HL-60/S4 treated with retinoic acid at 250 ng/mL for 4 days and 3 days (cell line): Measurements from ENCODE around the gene CCDC85C.

Experiments
- in situ Hi-C: fragments of 300-500 bp; cut with MboI; formaldehyde crosslinking; loops from 2 replicates; pipeline ENCODE4 v1.7.0; 2022; ENCODE audit warnings: low sequenced_read_pairs

Gene CCDC85C

DNA sequence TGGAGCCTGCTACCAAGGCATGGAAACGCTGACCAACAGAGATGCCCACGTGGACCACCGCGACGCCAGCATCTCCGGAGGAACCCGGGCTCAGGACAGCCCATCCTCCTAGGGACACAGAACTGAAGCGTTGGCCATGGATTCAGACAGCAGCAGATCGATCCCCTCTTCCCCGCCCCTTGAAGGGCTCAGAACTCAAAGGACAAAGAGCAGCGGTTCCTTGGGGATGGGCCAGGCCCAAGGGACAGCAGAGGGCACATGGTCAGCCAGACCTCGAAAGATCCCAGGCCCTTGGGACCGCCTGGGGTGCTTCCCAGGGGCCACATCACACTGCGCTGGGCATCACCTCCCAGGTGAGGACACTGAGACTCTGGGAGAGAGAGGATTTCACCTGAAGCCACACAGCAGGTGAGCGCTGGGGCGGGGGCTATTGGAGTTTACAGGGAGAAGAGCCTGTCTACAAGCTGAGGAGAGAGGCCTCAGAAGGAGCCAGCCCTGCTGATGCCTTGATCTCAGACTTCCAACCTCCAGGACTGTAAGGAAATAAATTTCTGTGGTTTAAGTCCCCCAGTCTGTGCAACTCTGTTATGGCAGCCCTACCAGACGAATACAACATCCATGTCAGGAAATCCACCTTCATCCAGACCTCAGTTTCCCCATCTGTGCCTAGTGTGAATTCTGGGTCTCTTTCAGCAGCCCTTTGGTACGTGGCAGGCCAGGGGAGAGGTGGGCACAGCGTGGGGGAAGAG is 73.4 kb downstream of the CCDC85C start:
- in situ Hi-C loops, result loop anchor here (25.0 kb wide), 1 partner anchor 357 kb away; no protein-coding TSS in a partner anchor

DNA sequence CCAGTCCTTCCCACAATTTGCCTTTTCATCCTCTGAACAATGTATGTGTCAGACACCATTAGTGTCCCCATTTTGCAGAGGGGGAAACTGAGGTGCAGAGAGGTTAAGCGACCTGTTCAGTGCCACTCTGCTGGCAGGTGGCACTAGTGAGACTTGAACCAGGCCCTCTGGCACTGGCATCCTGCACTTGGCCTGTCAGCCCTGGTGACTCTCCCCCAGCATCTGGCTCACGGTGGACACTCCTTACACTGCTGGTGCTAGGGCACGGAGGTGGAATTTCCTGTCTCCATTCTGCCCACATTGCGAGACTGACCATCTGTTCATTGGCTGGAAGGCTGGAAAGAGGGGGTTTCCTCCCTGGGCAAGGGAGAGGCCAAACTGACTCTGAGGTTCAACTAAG is 74.1 kb downstream of the CCDC85C start:
- in situ Hi-C loops, result loop anchor here (25.0 kb wide), 1 partner anchor 357 kb away; no protein-coding TSS in a partner anchor

DNA sequence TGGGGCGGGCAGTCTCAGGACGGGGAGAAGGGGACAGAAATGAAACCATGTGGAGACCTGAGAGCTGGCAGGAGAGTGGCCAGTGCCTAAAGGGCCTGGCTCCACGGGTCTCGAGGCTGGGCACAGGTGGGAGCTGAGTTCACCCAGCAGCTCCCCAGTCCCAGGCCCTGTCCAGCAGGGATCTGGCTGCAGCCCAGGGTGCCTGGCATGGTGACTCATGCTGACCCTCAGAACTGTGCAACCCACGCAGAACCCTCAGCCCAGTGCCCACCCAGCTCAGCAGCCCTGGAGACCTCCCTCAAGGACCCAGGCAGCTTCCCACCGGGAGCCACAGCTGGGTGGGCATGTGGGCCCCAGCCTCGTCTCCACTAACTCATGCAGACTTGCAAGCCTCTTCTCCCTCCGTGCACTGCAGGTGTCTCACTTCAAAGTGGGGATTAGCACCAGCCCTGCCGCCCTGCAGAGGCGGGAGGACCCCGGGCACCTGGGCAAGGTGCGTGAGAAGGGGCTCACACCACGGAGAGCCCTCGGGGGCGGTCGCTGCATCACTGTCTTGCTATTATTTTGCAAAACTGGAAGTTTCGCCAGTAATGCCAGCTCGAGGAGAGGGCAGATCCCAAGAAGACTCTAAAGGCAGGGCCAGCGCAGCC is 76.5 kb downstream of the CCDC85C start:
- in situ Hi-C loops, result loop anchor here (25.0 kb wide), 1 partner anchor 360 kb away; no protein-coding TSS in a partner anchor

DNA sequence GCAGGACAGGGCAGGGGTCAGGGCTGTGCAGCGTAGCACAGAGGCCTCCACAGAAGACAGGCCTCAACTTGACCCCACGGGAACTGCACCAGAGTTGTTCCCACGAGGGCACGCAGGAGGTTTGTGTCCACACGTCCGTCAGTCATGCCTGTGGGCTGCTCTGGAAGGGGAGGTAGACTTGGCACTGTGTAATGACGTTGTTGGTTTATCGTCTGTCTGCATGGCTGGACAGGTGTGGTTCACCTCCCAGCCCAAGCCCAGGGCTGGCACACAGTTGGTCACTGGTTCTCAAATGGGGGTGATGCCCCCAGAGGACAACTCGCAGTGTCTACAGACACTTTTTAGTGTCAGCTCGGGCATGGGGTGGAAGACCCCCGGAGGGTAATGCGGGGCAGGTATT is 77.0 kb downstream of the CCDC85C start:
- in situ Hi-C loops, result loop anchor here (25.0 kb wide), 1 partner anchor 360 kb away; no protein-coding TSS in a partner anchor

DNA sequence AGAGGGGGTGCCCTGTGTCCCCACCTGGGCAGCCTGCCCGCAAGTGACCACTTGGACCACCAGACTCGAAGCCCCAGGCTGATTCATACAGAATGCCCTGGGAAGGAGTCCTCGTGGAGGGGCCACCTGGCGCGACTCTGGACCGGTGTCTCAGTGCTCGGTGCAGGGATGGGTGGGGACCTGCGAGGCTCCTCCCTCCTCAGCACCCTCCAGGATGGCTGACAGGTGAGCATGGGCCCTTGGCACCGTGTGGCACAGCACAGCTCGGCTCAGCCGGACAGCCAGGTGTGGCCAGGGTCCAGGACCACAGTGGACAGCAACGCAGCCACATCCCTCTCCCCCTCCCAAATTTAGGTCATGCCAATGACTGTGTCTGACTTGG is 78.3 kb downstream of the CCDC85C start:
- in situ Hi-C loops, result loop anchor here (25.0 kb wide), 1 partner anchor 362 kb away; no protein-coding TSS in a partner anchor

DNA sequence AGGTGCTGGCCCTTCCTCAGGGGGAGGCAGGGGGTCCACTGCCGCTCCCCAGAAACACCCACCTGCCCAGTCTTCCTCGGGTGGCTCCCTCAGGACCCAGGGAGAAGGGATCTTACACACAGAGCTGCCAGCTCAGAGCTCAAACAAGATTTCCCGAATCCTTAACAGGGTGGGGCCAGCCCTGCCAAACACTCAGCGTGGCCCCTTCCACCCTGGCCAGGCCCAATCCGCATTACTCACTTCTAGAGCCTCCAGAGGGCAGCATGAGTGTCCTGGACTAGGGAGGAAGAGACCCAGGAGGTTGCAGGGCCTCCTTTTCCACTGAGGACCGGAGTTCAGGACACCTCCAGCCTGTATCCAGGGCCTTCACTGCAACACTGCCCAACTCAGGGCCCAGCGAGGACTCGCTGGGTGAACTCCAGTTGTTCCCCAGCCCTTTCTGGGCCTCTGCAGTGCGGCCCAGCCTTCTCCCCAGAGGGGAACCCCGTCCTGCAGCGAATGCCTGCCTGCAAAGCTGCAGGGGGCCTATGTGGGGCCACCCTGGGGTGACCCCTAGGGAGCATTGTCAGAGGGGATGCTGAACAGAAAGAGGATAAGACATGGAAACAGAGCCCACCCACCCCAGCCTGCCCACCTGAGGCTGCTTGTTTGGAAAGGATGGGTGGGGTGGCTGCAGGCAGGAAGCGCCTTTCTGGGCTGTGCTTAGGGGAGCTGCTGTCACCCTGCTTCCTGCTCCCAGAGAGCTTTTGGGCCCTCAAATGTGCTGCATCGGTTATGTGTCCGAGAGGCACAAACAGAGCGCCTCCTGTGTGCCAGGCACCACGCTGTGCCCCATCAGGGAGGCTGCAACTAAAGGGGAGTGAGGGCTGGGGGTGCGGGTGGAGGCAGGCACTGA is 79.0 kb downstream of the CCDC85C start:
- in situ Hi-C loops, result loop anchor here (25.0 kb wide), 1 partner anchor 362 kb away; no protein-coding TSS in a partner anchor

DNA sequence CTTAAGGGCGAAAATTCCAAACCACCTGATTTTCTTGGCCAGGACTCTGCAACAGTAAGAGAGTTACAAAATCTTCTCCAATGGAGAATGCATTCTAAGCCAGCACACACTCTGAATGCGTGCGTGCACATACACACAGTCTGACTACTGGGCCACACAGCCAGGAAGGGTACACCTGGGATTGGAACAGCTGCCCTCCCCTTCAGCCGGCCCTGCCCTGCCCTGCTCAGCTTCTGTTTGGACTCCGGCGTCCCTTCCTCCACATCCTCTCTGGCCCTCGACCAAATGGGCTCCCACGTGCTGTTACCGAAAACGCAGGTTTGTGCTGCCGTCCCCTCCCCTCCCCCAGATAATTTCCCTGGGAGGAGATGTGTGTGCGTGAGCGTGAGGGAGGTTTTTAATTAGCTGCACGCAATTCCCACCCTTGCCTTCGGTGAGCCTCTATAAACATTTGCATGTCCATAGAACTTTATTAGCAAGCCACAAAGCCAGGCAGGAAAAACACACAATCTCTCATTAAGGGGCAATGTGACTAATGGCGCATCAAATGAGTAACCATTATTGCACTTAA is 79.8 kb downstream of the CCDC85C start:
- in situ Hi-C loops, result no loop called here

DNA sequence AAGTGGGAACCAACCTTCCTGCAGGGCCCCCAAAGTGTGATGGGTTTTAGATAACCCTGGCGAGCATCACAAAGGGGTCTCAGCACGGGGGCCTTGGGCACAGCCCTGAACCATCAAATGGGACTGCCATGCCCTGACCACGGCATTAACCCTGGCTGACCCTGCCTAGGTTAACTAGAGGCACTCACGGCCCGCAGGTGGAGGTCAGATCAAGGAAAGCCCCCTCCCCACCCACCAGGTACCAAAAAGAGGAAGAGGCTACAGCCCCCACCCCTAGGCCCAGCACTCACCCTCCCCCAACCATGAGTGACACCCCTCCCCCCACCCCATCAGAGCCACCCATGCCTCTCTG is 80.3 kb downstream of the CCDC85C start:
- in situ Hi-C loops, result no loop called here

DNA sequence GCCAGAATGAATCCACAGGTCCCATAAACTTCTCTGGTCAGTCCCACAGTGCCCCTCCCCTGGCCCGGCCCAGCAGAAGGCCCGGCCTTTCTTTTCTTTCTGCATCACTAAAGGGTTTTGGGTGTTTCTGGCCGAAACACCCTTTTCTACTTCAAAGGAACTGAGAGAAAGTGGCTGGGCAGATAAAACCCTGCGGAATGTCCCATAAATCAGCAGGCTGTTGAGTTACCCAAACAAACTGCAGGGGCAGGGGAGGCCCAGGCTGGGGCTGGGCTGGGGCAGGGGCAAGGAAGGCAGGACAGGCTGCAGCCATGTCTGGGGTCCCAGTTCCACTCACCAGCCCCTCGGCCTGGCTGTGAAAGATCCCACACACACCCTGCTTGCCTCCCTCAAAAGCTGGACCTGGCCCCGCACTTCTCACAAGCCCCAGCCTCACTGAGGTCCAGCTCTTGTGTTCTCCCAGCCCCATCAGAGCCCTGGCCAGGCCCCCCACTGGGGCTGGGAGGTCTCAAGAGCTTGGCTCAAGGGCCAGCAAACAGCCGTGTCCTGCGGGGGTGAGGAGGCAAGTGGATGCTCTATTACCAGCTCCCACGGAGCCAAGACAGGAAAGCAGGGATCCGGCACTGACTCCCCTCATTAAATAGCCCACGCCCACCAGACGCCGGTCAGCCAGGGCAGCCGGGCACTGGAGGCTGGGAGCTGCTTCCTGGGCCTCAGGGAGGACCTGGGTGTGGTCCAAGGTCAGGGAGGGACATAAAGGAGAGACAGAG is 80.9 kb downstream of the CCDC85C start:
- in situ Hi-C loops, result no loop called here

DNA sequence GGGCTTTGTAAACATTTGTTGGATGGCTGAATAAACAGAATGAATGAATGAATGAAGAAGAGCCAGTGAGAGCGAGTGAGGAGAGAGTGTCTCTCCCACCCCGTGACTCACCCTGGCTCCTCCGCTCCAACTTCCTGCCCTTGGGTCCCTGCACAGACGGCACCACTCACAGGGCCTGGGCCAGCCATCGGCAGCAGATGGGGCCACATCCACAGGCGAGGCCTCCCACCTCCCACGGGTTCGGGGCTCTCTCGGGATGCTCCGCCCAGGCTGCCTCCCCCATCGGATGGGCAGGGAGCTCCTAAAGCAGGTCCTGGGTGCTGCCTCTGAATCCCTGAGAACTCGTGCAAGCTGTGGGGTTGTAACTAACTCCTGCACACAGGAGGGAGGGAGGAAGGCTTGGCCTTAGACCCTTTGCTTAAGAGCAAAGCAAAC is 81.5 kb downstream of the CCDC85C start:
- in situ Hi-C loops, result no loop called here

DNA sequence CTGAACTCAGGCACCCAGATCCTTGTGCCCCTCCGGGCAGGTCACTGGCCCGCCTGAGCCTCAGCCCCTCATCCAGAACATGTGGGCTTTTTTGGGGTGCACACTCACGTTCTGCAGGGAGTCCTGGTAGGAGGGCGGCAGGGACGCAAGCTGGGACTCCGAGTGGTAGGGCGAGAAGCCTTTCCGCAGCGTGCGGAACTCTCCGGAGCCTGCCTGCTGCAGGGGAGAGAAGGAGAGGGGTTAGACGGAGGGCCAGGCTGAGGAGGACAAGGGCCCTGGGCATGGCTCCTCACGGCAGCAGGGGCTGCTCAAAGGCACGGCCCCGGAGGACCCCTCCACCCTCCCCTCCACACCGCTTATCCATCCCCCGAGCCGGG is 82.0 kb downstream of the CCDC85C start:
- in situ Hi-C loops, result no loop called here

DNA sequence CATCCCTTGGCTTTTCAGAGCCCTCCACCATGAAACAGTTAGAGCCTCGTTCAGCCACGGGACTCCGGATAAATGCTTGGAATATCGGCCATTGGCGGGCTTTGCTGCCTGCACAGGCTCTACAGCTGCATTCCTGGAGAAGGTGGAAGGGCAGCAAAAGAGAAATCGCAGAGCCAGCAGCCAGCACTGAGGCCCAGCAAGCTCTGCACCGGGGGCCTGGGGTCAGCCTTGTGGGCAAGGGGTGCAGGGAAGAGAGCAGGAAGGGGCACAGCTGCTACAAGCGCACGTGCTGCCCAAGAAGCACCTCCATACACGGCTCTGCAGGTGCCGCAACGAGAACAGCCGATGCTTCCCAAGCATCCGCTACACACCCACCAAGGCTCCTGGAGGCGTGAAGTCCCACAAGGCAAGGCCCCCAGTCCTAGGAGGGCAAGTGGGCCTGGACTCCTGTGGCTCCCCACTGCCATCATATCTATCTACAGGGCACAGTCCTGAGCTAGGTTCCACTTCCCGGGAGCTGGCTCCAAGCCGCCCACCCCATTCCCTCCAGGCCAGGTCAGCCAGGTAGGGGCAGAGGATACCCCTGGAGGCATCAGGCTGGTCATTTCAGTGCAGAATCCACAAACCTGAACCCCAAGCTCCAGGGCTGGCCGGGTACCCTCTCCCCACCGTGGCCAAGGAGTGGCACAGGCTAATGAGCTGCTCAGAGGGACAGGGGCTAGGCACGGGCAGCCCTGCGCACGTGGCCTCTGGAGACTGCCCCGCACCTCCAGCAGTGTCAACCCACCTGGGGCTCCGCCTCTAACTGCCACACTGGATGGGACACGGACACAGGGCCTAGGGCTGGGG is 82.6 kb downstream of the CCDC85C start:
- in situ Hi-C loops, result no loop called here

DNA sequence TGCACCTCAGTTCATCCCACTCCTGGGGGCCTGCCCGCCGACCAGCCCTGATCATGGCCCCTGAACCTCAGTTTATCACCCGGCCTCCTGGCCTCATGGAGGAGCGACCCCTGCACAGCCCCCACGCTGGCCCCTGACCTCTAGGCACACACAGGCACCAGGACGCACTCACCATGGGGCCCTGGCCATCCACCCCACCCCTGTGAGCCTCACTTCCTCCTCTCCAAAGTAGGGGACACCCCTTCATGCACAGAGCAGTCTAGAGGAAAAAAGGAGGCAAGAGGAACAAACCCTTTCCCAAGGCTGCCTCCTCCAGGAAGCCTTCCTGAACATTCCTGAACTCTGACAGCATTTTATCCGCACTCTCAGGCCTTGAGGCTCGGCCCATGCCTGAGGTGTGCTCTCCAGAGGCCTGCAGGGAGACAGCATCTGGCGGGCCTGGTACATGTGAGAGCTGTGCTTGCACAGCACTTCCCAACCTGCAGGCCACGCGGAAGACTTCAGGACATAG is 83.4 kb downstream of the CCDC85C start:
- in situ Hi-C loops, result no loop called here

DNA sequence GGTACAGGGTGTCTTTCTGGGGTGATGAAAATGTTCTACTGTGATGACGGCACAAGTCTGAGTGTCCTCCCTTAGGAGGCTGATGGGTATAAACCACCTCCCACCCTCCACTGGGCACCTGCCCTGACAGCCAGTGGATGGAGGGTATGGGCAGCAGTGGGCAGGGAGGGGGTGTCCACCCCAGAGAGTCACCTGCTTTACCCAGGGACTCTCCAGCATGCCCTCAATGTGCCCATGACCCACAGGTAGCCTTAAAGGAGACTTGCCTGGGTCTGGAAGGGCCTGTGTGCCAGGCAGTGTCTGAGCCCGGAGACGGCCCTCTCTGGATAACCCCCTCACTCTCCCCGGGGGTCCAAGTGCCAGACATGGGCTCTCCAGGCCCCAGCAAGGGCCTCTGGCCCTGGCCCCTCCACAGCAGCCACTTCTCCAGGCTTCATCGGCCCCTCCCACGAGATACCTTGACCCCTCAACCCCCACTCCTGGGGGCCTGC is 84.0 kb downstream of the CCDC85C start:
- in situ Hi-C loops, result no loop called here

DNA sequence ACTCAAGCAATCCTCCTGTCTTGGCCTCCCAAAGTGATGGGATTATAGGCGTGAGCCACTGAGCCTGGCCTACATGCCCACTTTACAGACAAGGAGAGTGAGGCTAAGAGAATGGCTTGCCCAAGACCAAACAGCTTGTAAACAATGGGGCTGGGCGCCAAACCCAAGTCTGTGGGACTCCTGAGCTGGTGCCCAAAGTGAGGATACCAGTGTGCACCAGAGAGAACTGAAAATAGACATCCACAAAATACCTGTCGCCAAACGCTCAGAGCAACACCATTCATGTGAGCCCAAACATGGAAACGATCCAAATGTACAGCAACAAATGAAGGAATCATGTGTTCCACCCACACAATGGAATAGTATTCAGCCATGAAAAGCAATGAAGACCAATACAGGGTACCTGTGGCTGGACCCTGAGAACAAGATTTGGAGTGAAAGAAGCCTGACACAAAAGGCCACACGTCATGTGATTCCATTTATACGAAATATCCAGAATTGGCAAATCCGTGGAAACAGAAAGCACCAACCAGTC is 84.6 kb downstream of the CCDC85C start:
- in situ Hi-C loops, result no loop called here

DNA sequence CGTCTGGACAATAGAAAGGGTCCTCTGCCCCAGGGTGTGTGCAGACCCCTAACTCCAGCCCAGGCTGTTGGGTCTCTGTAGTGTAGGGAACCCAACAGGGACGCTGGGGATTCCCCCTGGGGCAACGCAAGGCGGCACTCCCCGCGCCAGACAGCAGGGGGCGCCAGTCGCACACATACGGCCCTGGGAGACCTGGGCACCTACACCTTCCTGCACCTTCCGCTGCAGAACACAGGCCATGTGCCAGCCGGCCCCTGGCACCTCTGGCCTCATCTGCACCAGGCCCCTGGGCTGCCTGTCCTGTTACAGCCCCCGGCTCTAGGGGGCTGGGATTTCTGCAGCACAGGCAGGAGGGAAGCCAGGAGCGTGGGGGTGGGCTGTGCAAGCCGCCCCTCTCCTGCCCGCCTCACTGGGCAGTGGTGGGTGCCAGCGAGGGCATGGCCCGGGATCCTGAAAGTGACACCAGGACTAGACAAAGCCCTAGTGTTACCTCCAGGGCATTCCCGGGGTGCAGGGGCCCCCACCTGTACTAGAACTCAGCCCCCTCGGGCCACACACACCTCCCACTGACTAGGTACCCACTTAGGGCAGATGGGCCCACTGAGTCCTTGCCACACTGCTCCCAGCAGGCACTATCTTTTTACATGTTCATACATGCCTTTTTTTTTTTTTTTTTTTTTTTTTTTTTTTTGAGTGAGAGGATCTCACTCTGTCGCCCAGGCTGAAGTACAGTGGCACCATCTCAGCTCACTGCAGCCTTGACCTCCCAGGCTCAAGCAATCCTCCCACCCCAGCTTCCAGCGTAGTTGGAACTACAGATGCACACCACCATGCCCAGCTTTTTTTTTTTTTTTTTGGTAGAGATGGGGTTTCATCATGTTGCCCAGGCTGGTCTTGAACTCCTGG is 85.3 kb downstream of the CCDC85C start:
- in situ Hi-C loops, result no loop called here

DNA sequence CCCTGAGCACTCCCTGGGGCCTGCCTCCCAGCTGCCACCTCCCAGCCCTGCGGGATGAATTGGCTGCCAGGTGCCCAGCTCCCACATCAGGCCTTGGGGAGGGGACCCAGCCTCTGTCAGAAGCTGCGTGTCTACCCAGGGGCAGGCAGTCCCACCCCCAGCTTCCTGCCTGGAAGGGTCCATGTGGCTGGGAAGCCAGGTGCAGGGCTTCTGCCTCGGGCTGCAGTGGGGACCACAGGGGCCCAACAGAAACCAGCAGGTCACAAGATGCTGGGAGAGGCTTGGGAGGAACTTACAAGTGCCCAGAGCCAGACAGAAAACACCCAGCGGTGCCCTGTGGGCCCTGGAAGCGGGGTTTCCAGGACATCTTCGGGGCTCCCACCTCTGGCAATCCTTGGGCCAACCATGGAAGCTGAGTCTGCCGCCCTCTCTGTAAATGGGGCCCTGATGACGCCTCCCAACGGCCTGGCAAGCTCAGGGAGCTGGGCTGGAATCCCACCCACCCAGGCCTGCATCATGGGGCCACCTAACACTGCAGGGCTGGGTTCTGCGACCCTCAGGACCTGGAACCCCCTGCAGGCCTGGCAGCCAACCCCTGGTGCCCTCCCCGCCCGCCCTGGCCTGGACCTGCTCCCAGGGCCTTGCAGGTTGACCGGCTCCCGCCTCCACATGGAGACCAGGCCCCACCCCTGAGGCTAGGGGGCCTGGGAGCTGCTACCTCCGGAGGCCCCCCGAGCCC is 86.2 kb downstream of the CCDC85C start:
- in situ Hi-C loops, result no loop called here
